ENCODE data around the gene SMCO3. TPM values are rescaled to one million over a fixed set of nuclear protein-coding genes. Genes with fewer than 3 reads are reported as not detected.

The SMCO3 gene
- total and polyA plus RNA-seq, 2 of the 13 experiments (the other 11 are each of a cell fraction or from before 2014, with no cell fraction given) = 0.29 to 0.42 TPM

GRCh38 chr12:14769969-14770495 lies 44.0 kb downstream of the SMCO3 start (continued):
- TF ChIP-seq, protein P1, sequence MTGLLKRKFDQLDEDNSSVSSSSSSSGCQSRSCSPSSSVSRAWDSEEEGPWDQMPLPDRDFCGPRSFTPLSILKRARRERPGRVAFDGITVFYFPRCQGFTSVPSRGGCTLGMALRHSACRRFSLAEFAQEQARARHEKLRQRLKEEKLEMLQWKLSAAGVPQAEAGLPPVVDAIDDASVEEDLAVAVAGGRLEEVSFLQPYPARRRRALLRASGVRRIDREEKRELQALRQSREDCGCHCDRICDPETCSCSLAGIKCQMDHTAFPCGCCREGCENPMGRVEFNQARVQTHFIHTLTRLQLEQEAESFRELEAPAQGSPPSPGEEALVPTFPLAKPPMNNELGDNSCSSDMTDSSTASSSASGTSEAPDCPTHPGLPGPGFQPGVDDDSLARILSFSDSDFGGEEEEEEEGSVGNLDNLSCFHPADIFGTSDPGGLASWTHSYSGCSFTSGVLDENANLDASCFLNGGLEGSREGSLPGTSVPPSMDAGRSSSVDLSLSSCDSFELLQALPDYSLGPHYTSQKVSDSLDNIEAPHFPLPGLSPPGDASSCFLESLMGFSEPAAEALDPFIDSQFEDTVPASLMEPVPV (CRISPR knock-in tag; IDR thresholded peaks at IDR 0.05) = no peak; the same call in 1 of the 2 replicates
- TF ChIP-seq ZNF644 (CRISPR knock-in tag; IDR thresholded peaks at IDR 0.05; ENCODE audit: low read depth) (no peak), ZNF569 (CRISPR knock-in tag; IDR thresholded peaks at IDR 0.05; ENCODE audit: borderline replicate concordance) (no peak), ZNF513 (CRISPR knock-in tag; conservative IDR thresholded peaks at IDR 0.05) (no peak), RFXANK (CRISPR knock-in tag; IDR thresholded peaks at IDR 0.05) (no peak), CREM (IDR thresholded peaks at IDR 0.05) (peak; percentile 41), CREM (CRISPR knock-in tag; IDR thresholded peaks at IDR 0.05) (no peak), ATF4 (CRISPR knock-in tag; IDR thresholded peaks at IDR 0.05) (peak in 1 of 2 experiments; percentile 29; a peak in 1 of 4 replicates), ZNF282 (IDR thresholded peaks at IDR 0.05; ENCODE audit: partially characterized antibody) (no peak), ZNF746 (CRISPR knock-in tag; IDR thresholded peaks at IDR 0.05) (no peak), ZNF136 (CRISPR knock-in tag; IDR thresholded peaks at IDR 0.05; ENCODE audit: low read depth) (no peak), NFKBIZ (CRISPR knock-in tag; IDR thresholded peaks at IDR 0.05) (no peak), NFE2 (CRISPR knock-in tag; IDR thresholded peaks at IDR 0.05) (no peak), ZNF567 (CRISPR knock-in tag; IDR thresholded peaks at IDR 0.05; ENCODE audit: borderline replicate concordance) (peak; percentile 20; the same call in 1 of the 2 replicates), FOXM1 (CRISPR knock-in tag; IDR thresholded peaks at IDR 0.05) (no peak)
- TF ChIP-seq, protein P2, sequence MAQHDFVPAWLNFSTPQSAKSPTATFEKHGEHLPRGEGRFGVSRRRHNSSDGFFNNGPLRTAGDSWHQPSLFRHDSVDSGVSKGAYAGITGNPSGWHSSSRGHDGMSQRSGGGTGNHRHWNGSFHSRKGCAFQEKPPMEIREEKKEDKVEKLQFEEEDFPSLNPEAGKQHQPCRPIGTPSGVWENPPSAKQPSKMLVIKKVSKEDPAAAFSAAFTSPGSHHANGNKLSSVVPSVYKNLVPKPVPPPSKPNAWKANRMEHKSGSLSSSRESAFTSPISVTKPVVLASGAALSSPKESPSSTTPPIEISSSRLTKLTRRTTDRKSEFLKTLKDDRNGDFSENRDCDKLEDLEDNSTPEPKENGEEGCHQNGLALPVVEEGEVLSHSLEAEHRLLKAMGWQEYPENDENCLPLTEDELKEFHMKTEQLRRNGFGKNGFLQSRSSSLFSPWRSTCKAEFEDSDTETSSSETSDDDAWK (CRISPR knock-in tag; IDR thresholded peaks at IDR 0.05) = no peak
- TF ChIP-seq, protein P3, sequence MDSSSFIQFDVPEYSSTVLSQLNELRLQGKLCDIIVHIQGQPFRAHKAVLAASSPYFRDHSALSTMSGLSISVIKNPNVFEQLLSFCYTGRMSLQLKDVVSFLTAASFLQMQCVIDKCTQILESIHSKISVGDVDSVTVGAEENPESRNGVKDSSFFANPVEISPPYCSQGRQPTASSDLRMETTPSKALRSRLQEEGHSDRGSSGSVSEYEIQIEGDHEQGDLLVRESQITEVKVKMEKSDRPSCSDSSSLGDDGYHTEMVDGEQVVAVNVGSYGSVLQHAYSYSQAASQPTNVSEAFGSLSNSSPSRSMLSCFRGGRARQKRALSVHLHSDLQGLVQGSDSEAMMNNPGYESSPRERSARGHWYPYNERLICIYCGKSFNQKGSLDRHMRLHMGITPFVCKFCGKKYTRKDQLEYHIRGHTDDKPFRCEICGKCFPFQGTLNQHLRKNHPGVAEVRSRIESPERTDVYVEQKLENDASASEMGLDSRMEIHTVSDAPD (CRISPR knock-in tag; IDR thresholded peaks at IDR 0.05) = peak; percentile 89; the same call in 1 of the 2 replicates
- TF ChIP-seq, protein P4, sequence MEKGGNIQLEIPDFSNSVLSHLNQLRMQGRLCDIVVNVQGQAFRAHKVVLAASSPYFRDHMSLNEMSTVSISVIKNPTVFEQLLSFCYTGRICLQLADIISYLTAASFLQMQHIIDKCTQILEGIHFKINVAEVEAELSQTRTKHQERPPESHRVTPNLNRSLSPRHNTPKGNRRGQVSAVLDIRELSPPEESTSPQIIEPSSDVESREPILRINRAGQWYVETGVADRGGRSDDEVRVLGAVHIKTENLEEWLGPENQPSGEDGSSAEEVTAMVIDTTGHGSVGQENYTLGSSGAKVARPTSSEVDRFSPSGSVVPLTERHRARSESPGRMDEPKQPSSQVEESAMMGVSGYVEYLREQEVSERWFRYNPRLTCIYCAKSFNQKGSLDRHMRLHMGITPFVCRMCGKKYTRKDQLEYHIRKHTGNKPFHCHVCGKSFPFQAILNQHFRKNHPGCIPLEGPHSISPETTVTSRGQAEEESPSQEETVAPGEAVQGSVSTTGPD (CRISPR knock-in tag; IDR thresholded peaks at IDR 0.05) = no peak
